H1 (cell line): ENCODE data around the gene PPP1R12C. TPM values are rescaled to one million over a fixed set of nuclear protein-coding genes. Genes with fewer than 3 reads are reported as not detected.
A peak's percentile ranks its signal among the peaks of the same experiment; 100 is the strongest.

Experiments
- CTCF ChIA-PET: fragments of 300-600 bp; sonication (Branson Sonifier 250); formaldehyde crosslinking; loops from one replicate; lab custom pipeline; 2021; ENCODE audit not compliant: partially characterized antibody; lab: Charles Lee
- POLR2A ChIA-PET: fragments of 300-600 bp; sonication (Branson Sonifier 250); formaldehyde crosslinking; loops from one replicate; lab custom pipeline; 2021; ENCODE audit warnings: inconsistent platforms; ENCODE audit not compliant: partially characterized antibody; lab: Charles Lee
- DNase-seq, 2 experiments: peaks; one replicate each; pipeline versions ENCODE4 v3.0.0 to v3.0.0-alpha.2; 2010 to 2022; ENCODE audit warnings: low spot score in 2 of 2, low read depth in 1 of 2, mixed read lengths in 1 of 2
- FAIRE-seq: peaks from 2 replicates; lab custom pipeline; 2011; peaks lifted over from hg19 to GRCh38; lab: Jason Lieb, UNC
- H2AFZ ChIP-seq: 2 replicates; pipeline ENCODE4 v1.8.1; 2012; ENCODE audit warnings: low read length, inconsistent platforms
- H2AK5ac ChIP-seq: 2 replicates; pipeline ENCODE4 v1.6.1; 2013; ENCODE audit warnings: low read depth, low read length
- H2BK120ac ChIP-seq: replicated peaks from 2 replicates; pipeline ENCODE3; 2013; ENCODE audit warnings: low read depth, low read length, inconsistent platforms
- H2BK12ac ChIP-seq: 2 replicates; pipeline ENCODE4 v1.6.1; 2013; ENCODE audit warnings: low read depth, low read length
- H2BK15ac ChIP-seq: 2 replicates; pipeline ENCODE4 v1.6.1; 2013; ENCODE audit warnings: low read length
- H2BK20ac ChIP-seq: 2 replicates; pipeline ENCODE4 v1.6.1; 2013; ENCODE audit warnings: low read length
- H2BK5ac ChIP-seq: 2 replicates; pipeline ENCODE4 v1.6.1; 2013; ENCODE audit warnings: low read depth, low read length
- H3K14ac ChIP-seq: 2 replicates; pipeline ENCODE4 v1.6.1; 2013; ENCODE audit warnings: inconsistent platforms; ENCODE audit not compliant: insufficient read length
- H3K18ac ChIP-seq: 2 replicates; pipeline ENCODE4 v1.6.1; 2013; ENCODE audit warnings: low read length; ENCODE audit errors: extremely low read depth
- H3K23ac ChIP-seq: 2 replicates; pipeline ENCODE4 v1.6.1; 2013; ENCODE audit warnings: inconsistent platforms; ENCODE audit not compliant: insufficient read length
- H3K23me2 ChIP-seq: 2 replicates; pipeline ENCODE4 v1.6.1; 2013; ENCODE audit warnings: low read depth, low read length
- H3K27ac ChIP-seq: 2 replicates; pipeline ENCODE4 v1.6.1; 2011; ENCODE audit warnings: low read depth, low read length, inconsistent platforms
- H3K27me3 ChIP-seq, 4 experiments: replicated peaks in 1 of 4; 1 replicate in 1 of 4; 2 replicates in 3 of 4; pipeline versions ENCODE4 v1.6.1 to v1.8.1; 2011 to 2013; ENCODE audit warnings: low read length in 3 of 4, mild to moderate bottlenecking in 3 of 4, inconsistent platforms in 2 of 4, mixed read lengths in 2 of 4, moderate library complexity in 1 of 4; ENCODE audit not compliant: control insufficient read depth in 3 of 4, insufficient read depth in 3 of 4; ENCODE audit errors: extremely low read depth in 1 of 4
- H3K36me3 ChIP-seq, 4 experiments: 2 replicates each; pipeline versions ENCODE4 v1.6.1 to v1.8.1; 2011 to 2013; ENCODE audit warnings: mild to moderate bottlenecking in 4 of 4, low read length in 3 of 4, moderate library complexity in 2 of 4, control low read depth in 1 of 4, inconsistent platforms in 1 of 4; ENCODE audit not compliant: insufficient read depth in 4 of 4, control insufficient read depth in 2 of 4
- H3K4ac ChIP-seq: replicated peaks from 2 replicates; pipeline ENCODE3; 2013; ENCODE audit warnings: low read length, low read depth, mixed read lengths, inconsistent platforms; ENCODE audit not compliant: insufficient read length
- H3K4me1 ChIP-seq, 4 experiments: replicated peaks in 1 of 4; 1 replicate in 1 of 4; 2 replicates in 3 of 4; pipeline versions ENCODE4 v1.6.1 to v1.8.1; 2011 to 2013; ENCODE audit warnings: low read length in 3 of 4, inconsistent platforms in 2 of 4, mixed read lengths in 1 of 4; ENCODE audit not compliant: insufficient read depth in 4 of 4, control insufficient read depth in 3 of 4
- H3K4me2 ChIP-seq, 2 experiments: 2 replicates each; pipeline versions ENCODE4 v1.6.1 to v1.8.1; 2011 to 2013; ENCODE audit warnings: low read depth in 2 of 2, low read length in 2 of 2, control low read depth in 1 of 2, inconsistent platforms in 1 of 2, mild to moderate bottlenecking in 1 of 2; ENCODE audit not compliant: insufficient read depth in 1 of 2
- H3K4me3 ChIP-seq, 4 experiments: fragments of 200-600, 300-600 bp in 1 of 4; sonication (generic), shearing (Covaris generic), sonication (Bioruptor Twin) in 1 of 4; 2 replicates each; pipeline versions ENCODE4 v1.5.1 to v1.8.1; 2011 to 2016; ENCODE audit warnings: low read length in 4 of 4, low read depth in 3 of 4, control low read depth in 2 of 4, inconsistent platforms in 2 of 4, mild to moderate bottlenecking in 2 of 4, mixed read lengths in 1 of 4, moderate library complexity in 1 of 4; ENCODE audit not compliant: insufficient read depth in 2 of 4; ENCODE audit errors: extremely low read depth in 1 of 4
- H3K56ac ChIP-seq: replicated peaks from 2 replicates; pipeline ENCODE3; 2013; ENCODE audit warnings: low read depth, mild to moderate bottlenecking, mixed read lengths, low read length, inconsistent platforms; ENCODE audit not compliant: insufficient read length
- H3K79me1 ChIP-seq: 2 replicates; pipeline ENCODE4 v1.6.1; 2013; ENCODE audit warnings: low read depth, low read length, control low read depth
- H3K79me2 ChIP-seq, 2 experiments: 2 replicates each; pipeline versions ENCODE4 v1.6.1 to v1.8.1; 2012 to 2013; ENCODE audit warnings: low read length in 2 of 2, mild to moderate bottlenecking in 2 of 2, inconsistent platforms in 1 of 2; ENCODE audit not compliant: insufficient read depth in 2 of 2, control insufficient read depth in 1 of 2
- H3K9ac ChIP-seq, 4 experiments: replicated peaks in 1 of 4; 1 replicate in 1 of 4; 2 replicates in 3 of 4; pipeline versions ENCODE4 v1.6.1 to v1.8.1; 2011 to 2013; ENCODE audit warnings: low read depth in 3 of 4, low read length in 3 of 4, control low read depth in 2 of 4, mild to moderate bottlenecking in 2 of 4, moderate library complexity in 2 of 4, inconsistent platforms in 1 of 4; ENCODE audit errors: extremely low read depth in 1 of 4
- H3K9me3 ChIP-seq, 2 experiments: 2 replicates each; pipeline versions ENCODE4 v1.6.1 to v1.8.1; 2012 to 2013; ENCODE audit warnings: mild to moderate bottlenecking in 2 of 2, moderate library complexity in 2 of 2, control low read depth in 1 of 2, inconsistent platforms in 1 of 2, low read depth in 1 of 2, low read length in 1 of 2, mixed read lengths in 1 of 2; ENCODE audit not compliant: insufficient read depth in 2 of 2
- H4K20me1 ChIP-seq, 2 experiments: replicated peaks in 1 of 2; 2 replicates each; pipeline versions ENCODE3 to v1.8.1; 2011 to 2013; ENCODE audit warnings: inconsistent platforms in 2 of 2, low read length in 2 of 2, mild to moderate bottlenecking in 1 of 2; ENCODE audit not compliant: insufficient read depth in 2 of 2, control insufficient read depth in 1 of 2
- H4K5ac ChIP-seq: 2 replicates; pipeline ENCODE4 v1.6.1; 2013; ENCODE audit warnings: low read length, low read depth, mixed read lengths, inconsistent platforms; ENCODE audit not compliant: insufficient read length
- H4K8ac ChIP-seq: 2 replicates; pipeline ENCODE4 v1.8.0; 2013; ENCODE audit warnings: mild to moderate bottlenecking, moderate library complexity, low read length, inconsistent platforms; ENCODE audit not compliant: insufficient read depth; ENCODE audit errors: extremely low read depth
- H4K91ac ChIP-seq: replicated peaks from 2 replicates; pipeline ENCODE3; 2013; ENCODE audit warnings: low read length, mixed read lengths, inconsistent platforms; ENCODE audit not compliant: insufficient read length
- JUN ChIP-seq: IDR thresholded peaks from 2 replicates; pipeline ENCODE4 v1.6.1; 2011; ENCODE audit warnings: low read depth, mild to moderate bottlenecking, improper control_type of control experiment, low read length
- POLR2A ChIP-seq, 2 experiments: IDR thresholded peaks; 1 replicate in 1 of 2; 2 replicates in 1 of 2; pipeline ENCODE4 v1.6.1; 2011; ENCODE audit warnings: low read depth in 2 of 2, low read length in 2 of 2, mild to moderate bottlenecking in 2 of 2; ENCODE audit errors: control extremely low read depth in 1 of 2
- RAD21 ChIP-seq, 2 experiments: IDR thresholded peaks in 1 of 2; conservative IDR thresholded peaks in 1 of 2; 2 replicates each; pipeline ENCODE4 v1.6.1; 2011; ENCODE audit warnings: low read depth in 2 of 2, low read length in 2 of 2, improper control_type of control experiment in 1 of 2, inconsistent platforms in 1 of 2, mild to moderate bottlenecking in 1 of 2, moderate library complexity in 1 of 2
- WGBS, 2 experiments: shearing (Covaris generic) in 1 of 2; methylation state at CpG; one replicate each; pipeline versions ENCODE4 v1.1.6 to v1.1.7; 2013 to 2015; ENCODE audit warnings: low lambda C conversion rate in 2 of 2, mixed read lengths in 2 of 2, inconsistent platforms in 1 of 2, low coverage in 1 of 2, missing lambda C conversion rate in 1 of 2; ENCODE audit not compliant: insufficient replicate concordance in 2 of 2, insufficient coverage in 1 of 2, insufficient read length in 1 of 2; ENCODE audit errors: extremely low coverage in 1 of 2, missing lambda C conversion rate in 1 of 2; 5-methylcytosine and 5-hydroxymethylcytosine counted together
- polyA plus RNA-seq, 7 experiments: library from polyadenylated mRNA; depleted of rRNA in 3 of 7; stranded (reverse) in 5 of 7; unstranded in 2 of 7; fragments of >200 nt in 5 of 7; fragments of 200-250 nt in 2 of 7; gene quantifications; 1 replicate in 5 of 7; 2 replicates in 1 of 7; 4 replicates in 1 of 7; pipeline versions ENCODE4 v1.2.1 to v1.2.3, GENCODE V29; 2011 to 2013; ENCODE audit warnings: missing spikeins in 2 of 7, mixed read lengths in 2 of 7
- total RNA-seq: library from RNA; stranded (reverse); fragmentation: NEBNext Ultra II Directional; extraction: Animal tissue kit (Norgen Biotek cat#: 25700); gene quantifications from 2 replicates; pipeline ENCODE4 v1.2.1, GENCODE V29; 2021
- TF ChIP-seq, protein P1 (sequence below), 3 experiments: IDR thresholded peaks; 1 replicate in 2 of 3; 2 replicates in 1 of 3; pipeline versions ENCODE4 v1.5.1 to v1.6.1; 2011; ENCODE audit warnings: low read length in 3 of 3, mild to moderate bottlenecking in 3 of 3, inconsistent platforms in 2 of 3, low read depth in 1 of 3, moderate library complexity in 1 of 3; ENCODE audit not compliant: insufficient read depth in 1 of 3; ENCODE audit errors: control extremely low read depth in 1 of 3

Gene PPP1R12C
- total and polyA plus RNA-seq, 2 of the 8 experiments (the other 6 are each of a cell fraction or from before 2014, with no cell fraction given): 31.7 to 71.5 TPM

GRCh38 chr19:55094456-55095259 is 22.8 kb downstream of the PPP1R12C start:
- H3K36me3 ChIP-seq: peaks cover 0 to 5% (median 2%) of the 10 kb centered on the region in 4 experiments; a peak in 2 of 8 replicates
- H3K27me3 ChIP-seq: 0 out of 7 replicates have a peak, but pooled peaks cover 0 to 3% (median 0%) of the 10 kb centered on the region in 4 experiments
- peak overlapping the region; percentile 6; the same call in 1 of the 2 replicates for H2BK15ac ChIP-seq
- H3K4ac ChIP-seq: no peak overlapping the region
- H3K79me1 ChIP-seq: no peaks in the 10 kb centered on the region
- DNase-seq (peak in 1 of 2 experiments; percentile 86), FAIRE-seq (no peak)
- no peaks in the 10 kb centered on the region for H3K9me3 ChIP-seq
- H4K20me1 ChIP-seq: peaks cover 13 to 15% of the 10 kb centered on the region in 2 experiments
- CTCF ChIA-PET: interaction anchor here (0.7 to 1.6 kb wide), 12 partner anchors 9 to 382 kb away, joined by 3 to 6 read pairs (median 3); no protein-coding TSS in a partner anchor
- no peak overlapping the region for H2AK5ac ChIP-seq
- H4K5ac ChIP-seq: no peak overlapping the region
- H3K79me2 ChIP-seq: no peaks in the 10 kb centered on the region
- no peak overlapping the region for H2BK120ac ChIP-seq
- H3K4me3 ChIP-seq: peak overlapping the region in 1 of 4 experiments; percentile 18; a peak in 1 of 8 replicates
- no peak overlapping the region; the same call in none of the 2 replicates for H3K18ac ChIP-seq
- peak overlapping the region; percentile 40; the same call in 1 of the 2 replicates for H2BK12ac ChIP-seq
- peaks cover 6% of the 10 kb centered on the region; the same call in 1 of the 2 replicates for H3K23me2 ChIP-seq
- no peak overlapping the region for H2AFZ ChIP-seq
- peak overlapping the region; percentile 24 to 40; a peak in 2 of 4 replicates for H3K4me2 ChIP-seq
- H3K4me1 ChIP-seq: peaks cover 3 to 31% (median 23%) of the 10 kb centered on the region in 4 experiments
- no peak overlapping the region for H3K27ac ChIP-seq
- POLR2A ChIA-PET: interaction anchor here (0.8 to 3.1 kb wide), 8 partner anchors 8 to 631 kb away, joined by 3 to 19 read pairs (median 4); partner anchors contain the start of genes LENG9, PPP1R12C and TMEM238
- H3K14ac ChIP-seq: no peak overlapping the region
- peak overlapping the region; percentile 64 for H3K56ac ChIP-seq
- H2BK5ac ChIP-seq: peak overlapping the region; percentile 80; the same call in 1 of the 2 replicates
- H4K8ac ChIP-seq: peak overlapping the region; percentile 87; the same call in 1 of the 2 replicates
- WGBS, 2 experiments: 76% methylated on average over 31 of the region's 32 CpGs; no CpG with 5 or more reads in 1 of the 2 experiments
- peak overlapping the region; percentile 55 for H4K91ac ChIP-seq
- H2BK20ac ChIP-seq: no peak overlapping the region
- H3K23ac ChIP-seq: no peak overlapping the region
- peak; percentile 20 to 46; a peak in 1 of 4 replicates for TF ChIP-seq RAD21 (IDR thresholded peaks at IDR 0.05 in 1 of 2, conservative IDR thresholded peaks at IDR 0.05 in 1 of 2; ENCODE audit: low read depth in 2 of 2, low read length in 2 of 2)
- no peak for TF ChIP-seq POLR2A (IDR thresholded peaks at IDR 0.05; ENCODE audit: control extremely low read depth in 1 of 2, low read depth in 2 of 2, low read length in 2 of 2)
- TF ChIP-seq, protein P1, sequence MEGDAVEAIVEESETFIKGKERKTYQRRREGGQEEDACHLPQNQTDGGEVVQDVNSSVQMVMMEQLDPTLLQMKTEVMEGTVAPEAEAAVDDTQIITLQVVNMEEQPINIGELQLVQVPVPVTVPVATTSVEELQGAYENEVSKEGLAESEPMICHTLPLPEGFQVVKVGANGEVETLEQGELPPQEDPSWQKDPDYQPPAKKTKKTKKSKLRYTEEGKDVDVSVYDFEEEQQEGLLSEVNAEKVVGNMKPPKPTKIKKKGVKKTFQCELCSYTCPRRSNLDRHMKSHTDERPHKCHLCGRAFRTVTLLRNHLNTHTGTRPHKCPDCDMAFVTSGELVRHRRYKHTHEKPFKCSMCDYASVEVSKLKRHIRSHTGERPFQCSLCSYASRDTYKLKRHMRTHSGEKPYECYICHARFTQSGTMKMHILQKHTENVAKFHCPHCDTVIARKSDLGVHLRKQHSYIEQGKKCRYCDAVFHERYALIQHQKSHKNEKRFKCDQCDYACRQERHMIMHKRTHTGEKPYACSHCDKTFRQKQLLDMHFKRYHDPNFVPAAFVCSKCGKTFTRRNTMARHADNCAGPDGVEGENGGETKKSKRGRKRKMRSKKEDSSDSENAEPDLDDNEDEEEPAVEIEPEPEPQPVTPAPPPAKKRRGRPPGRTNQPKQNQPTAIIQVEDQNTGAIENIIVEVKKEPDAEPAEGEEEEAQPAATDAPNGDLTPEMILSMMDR (IDR thresholded peaks at IDR 0.05; ENCODE audit: control extremely low read depth in 1 of 3, insufficient read depth in 1 of 3, low read depth in 1 of 3, low read length in 3 of 3): peak; percentile 48 to 63 (median 54)
- TF ChIP-seq JUN: no peak
- TF ChIP-seq, all 59 proteins: peak for 2
- peak overlapping the region in 2 of 4 experiments; percentile 2 to 21; a peak in 3 of 7 replicates for H3K9ac ChIP-seq
